ENCODE data around the gene ZNF354B.

DNA sequence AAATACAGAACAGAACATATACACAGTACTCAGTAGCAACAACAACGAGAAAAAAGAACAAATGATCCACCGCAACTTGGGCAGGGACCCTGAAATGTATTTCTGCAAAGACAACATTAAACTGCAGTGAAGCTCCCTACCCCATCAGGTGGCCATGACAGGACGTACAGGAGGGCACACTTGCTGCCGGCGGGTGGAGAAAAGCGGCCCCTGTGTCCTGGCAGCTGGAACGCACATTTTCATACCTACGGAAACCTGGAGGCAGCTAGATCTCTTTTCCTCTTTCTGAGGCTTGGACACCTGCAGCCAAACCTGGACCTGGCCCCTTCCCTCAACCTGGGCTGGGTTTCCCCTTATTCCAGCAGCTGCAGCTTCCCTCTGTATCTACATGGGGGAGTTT, 42.2 kb upstream of the ZNF354B start:
- TF ChIP-seq RAD21 (IDR thresholded peaks at IDR 0.05; ENCODE audit: low read depth), result no peak
- TF ChIP-seq FOXM1 (IDR thresholded peaks at IDR 0.05; ENCODE audit: borderline replicate concordance, low read depth), result no peak
- no peak for TF ChIP-seq YY1 (IDR thresholded peaks at IDR 0.05; ENCODE audit: low read depth)
- TF ChIP-seq TEAD4 (IDR thresholded peaks at IDR 0.05), result no peak
- TF ChIP-seq TCF12 (IDR thresholded peaks at IDR 0.05; ENCODE audit: low read depth), result no peak
- TF ChIP-seq, protein P1, sequence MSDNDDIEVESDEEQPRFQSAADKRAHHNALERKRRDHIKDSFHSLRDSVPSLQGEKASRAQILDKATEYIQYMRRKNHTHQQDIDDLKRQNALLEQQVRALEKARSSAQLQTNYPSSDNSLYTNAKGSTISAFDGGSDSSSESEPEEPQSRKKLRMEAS (IDR thresholded peaks at IDR 0.05), result no peak

Data from Ishikawa (cell line).